ENCODE data around the gene IL13RA2. TPM values are rescaled to one million over a fixed set of nuclear protein-coding genes. Genes with fewer than 3 reads are reported as not detected.

The IL13RA2 gene
- polyA plus RNA-seq, 1 experiment = 0.56 TPM

- Histone ChIP-seq H3K27me3 (ENCODE audit: control insufficient read depth, insufficient read depth, low read length) (no peaks in the 10 kb centered on the region), H3K4me3 (ENCODE audit: low read depth, low read length) (no peak overlapping the region), H3K9me3 (ENCODE audit: control insufficient read depth, insufficient read depth, low read length) (no peaks in the 10 kb centered on the region), H3K27ac (ENCODE audit: low read depth, low read length) (no peak overlapping the region)
- no peak for TF ChIP-seq CTCF (IDR thresholded peaks at IDR 0.05; ENCODE audit: low read depth, low read length)
- no peak for DNase-seq (ENCODE audit: low read depth, low spot score)
- CTCF ChIA-PET = no interaction called here
- POLR2A ChIA-PET = no interaction called here
These were observed 41.1 kb downstream of the IL13RA2 start for GRCh38 chrX:114976292-114976691.

GRCh38 chrX:114973013-114973412 lies 44.4 kb downstream of the IL13RA2 start:
- DNase-seq (ENCODE audit: low read depth, low spot score) = no peak
- H3K4me3 ChIP-seq (ENCODE audit: low read depth, low read length) = no peak overlapping the region
- H3K9me3 ChIP-seq (ENCODE audit: control insufficient read depth, insufficient read depth, low read length) = no peaks in the 10 kb centered on the region
- no peak for TF ChIP-seq CTCF (IDR thresholded peaks at IDR 0.05; ENCODE audit: low read depth, low read length)
- H3K27me3 ChIP-seq (ENCODE audit: control insufficient read depth, insufficient read depth, low read length) = no peaks in the 10 kb centered on the region
- CTCF ChIA-PET = no interaction called here
- no peak overlapping the region for H3K27ac ChIP-seq (ENCODE audit: low read depth, low read length)
- POLR2A ChIA-PET = no interaction called here

GRCh38 chrX:114970806-114971205 lies 46.6 kb downstream of the IL13RA2 start:
- no peak for DNase-seq (ENCODE audit: low read depth, low spot score)
- TF ChIP-seq CTCF (IDR thresholded peaks at IDR 0.05; ENCODE audit: low read depth, low read length) = no peak
- CTCF ChIA-PET = no interaction called here

GRCh38 chrX:114964374-114964773 lies 53.0 kb downstream of the IL13RA2 start:
- no peak overlapping the region for H3K27ac ChIP-seq (ENCODE audit: low read depth, low read length)
- ChIA-PET CTCF (no interaction called here), POLR2A (no interaction called here)
- DNase-seq (ENCODE audit: low read depth, low spot score) = no peak
- H3K27me3 ChIP-seq (ENCODE audit: control insufficient read depth, insufficient read depth, low read length) = no peaks in the 10 kb centered on the region
- no peak for TF ChIP-seq CTCF (IDR thresholded peaks at IDR 0.05; ENCODE audit: low read depth, low read length)
- no peak overlapping the region for H3K4me3 ChIP-seq (ENCODE audit: low read depth, low read length)
- no peaks in the 10 kb centered on the region for H3K9me3 ChIP-seq (ENCODE audit: control insufficient read depth, insufficient read depth, low read length)

More at GRCh38 chrX:114970806-114971205, 46.6 kb downstream of the IL13RA2 start:
- POLR2A ChIA-PET = no interaction called here
- Histone ChIP-seq H3K4me3 (ENCODE audit: low read depth, low read length) (no peak overlapping the region), H3K27ac (ENCODE audit: low read depth, low read length) (no peak overlapping the region), H3K27me3 (ENCODE audit: control insufficient read depth, insufficient read depth, low read length) (no peaks in the 10 kb centered on the region), H3K9me3 (ENCODE audit: control insufficient read depth, insufficient read depth, low read length) (no peaks in the 10 kb centered on the region)

- Histone ChIP-seq H3K4me3 (ENCODE audit: low read depth, low read length) (no peak overlapping the region), H3K27ac (ENCODE audit: low read depth, low read length) (no peak overlapping the region), H3K27me3 (ENCODE audit: control insufficient read depth, insufficient read depth, low read length) (no peaks in the 10 kb centered on the region), H3K9me3 (ENCODE audit: control insufficient read depth, insufficient read depth, low read length) (no peaks in the 10 kb centered on the region)
- TF ChIP-seq CTCF (IDR thresholded peaks at IDR 0.05; ENCODE audit: low read depth, low read length) = no peak
- DNase-seq (ENCODE audit: low read depth, low spot score) = no peak
- ChIA-PET CTCF (interaction anchor here (1.6 kb wide), 2 partner anchors 186 to 351 kb away, joined by 4 to 7 read pairs; no protein-coding TSS in a partner anchor), POLR2A (no interaction called here)
These were observed 55.2 kb downstream of the IL13RA2 start for GRCh38 chrX:114962209-114962608.
